GM10248 (cell line): Measurements from ENCODE around the gene PANX1.
"Not testable (repeated sequence)": the region's sequence is repeated elsewhere in the genome, so short reads cannot be mapped to it uniquely, and the experiment has no call there.

Experiments
- CTCF ChIA-PET: fragments of 300-600 bp; sonication (Branson Sonifier 250); formaldehyde crosslinking; extraction: SDS; loops from one replicate; lab custom pipeline; 2021; ENCODE audit warnings: antibody characterized with exemption; lab: Yijun Ruan, JAX
- POLR2A ChIA-PET: fragments of 350-650 bp; sonication (Branson Sonifier 250); formaldehyde crosslinking; extraction: SDS; loops from one replicate; lab custom pipeline; 2020; ENCODE audit warnings: antibody characterized with exemption; lab: Yijun Ruan, JAX
- DNase-seq: peaks from one replicate; pipeline ENCODE4 v3.0.0; 2012; ENCODE audit errors: extremely low spot score
- TF ChIP-seq, protein P1 (sequence below): IDR thresholded peaks from 2 replicates; pipeline ENCODE4 v1.5.1; 2012; ENCODE audit warnings: mild to moderate bottlenecking, low read depth; ENCODE audit errors: extremely low read depth, missing control alignments, control extremely low read depth

Gene PANX1

GRCh38 chr11:94152678-94153065 lies 24.0 kb downstream of the PANX1 start:
- POLR2A ChIA-PET = no interaction called here
- no peak for DNase-seq
- CTCF ChIA-PET = interaction anchor here (1.5 kb wide), 1 partner anchor 32 kb away, joined by 6 read pairs; no protein-coding TSS in a partner anchor
- TF ChIP-seq, protein P1, sequence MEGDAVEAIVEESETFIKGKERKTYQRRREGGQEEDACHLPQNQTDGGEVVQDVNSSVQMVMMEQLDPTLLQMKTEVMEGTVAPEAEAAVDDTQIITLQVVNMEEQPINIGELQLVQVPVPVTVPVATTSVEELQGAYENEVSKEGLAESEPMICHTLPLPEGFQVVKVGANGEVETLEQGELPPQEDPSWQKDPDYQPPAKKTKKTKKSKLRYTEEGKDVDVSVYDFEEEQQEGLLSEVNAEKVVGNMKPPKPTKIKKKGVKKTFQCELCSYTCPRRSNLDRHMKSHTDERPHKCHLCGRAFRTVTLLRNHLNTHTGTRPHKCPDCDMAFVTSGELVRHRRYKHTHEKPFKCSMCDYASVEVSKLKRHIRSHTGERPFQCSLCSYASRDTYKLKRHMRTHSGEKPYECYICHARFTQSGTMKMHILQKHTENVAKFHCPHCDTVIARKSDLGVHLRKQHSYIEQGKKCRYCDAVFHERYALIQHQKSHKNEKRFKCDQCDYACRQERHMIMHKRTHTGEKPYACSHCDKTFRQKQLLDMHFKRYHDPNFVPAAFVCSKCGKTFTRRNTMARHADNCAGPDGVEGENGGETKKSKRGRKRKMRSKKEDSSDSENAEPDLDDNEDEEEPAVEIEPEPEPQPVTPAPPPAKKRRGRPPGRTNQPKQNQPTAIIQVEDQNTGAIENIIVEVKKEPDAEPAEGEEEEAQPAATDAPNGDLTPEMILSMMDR = no peak

- CTCF ChIA-PET = interaction anchor here (1.5 kb wide), 1 partner anchor 31 kb away, joined by 6 read pairs; no protein-coding TSS in a partner anchor
- POLR2A ChIA-PET = no interaction called here
- DNase-seq = no peak
- TF ChIP-seq, protein P1 = no peak
Observed at GRCh38 chr11:94153320-94153719, 24.7 kb downstream of the PANX1 start.

GRCh38 chr11:94154095-94154856 lies 25.6 kb downstream of the PANX1 start:
- POLR2A ChIA-PET = no interaction called here
- CTCF ChIA-PET = interaction anchor here (0.8 to 2.4 kb wide), 3 partner anchors 12 to 30 kb away, joined by 3 to 8 read pairs (median 6); no protein-coding TSS in a partner anchor
- DNase-seq = no peak
- TF ChIP-seq, protein P1 = no peak

DNA sequence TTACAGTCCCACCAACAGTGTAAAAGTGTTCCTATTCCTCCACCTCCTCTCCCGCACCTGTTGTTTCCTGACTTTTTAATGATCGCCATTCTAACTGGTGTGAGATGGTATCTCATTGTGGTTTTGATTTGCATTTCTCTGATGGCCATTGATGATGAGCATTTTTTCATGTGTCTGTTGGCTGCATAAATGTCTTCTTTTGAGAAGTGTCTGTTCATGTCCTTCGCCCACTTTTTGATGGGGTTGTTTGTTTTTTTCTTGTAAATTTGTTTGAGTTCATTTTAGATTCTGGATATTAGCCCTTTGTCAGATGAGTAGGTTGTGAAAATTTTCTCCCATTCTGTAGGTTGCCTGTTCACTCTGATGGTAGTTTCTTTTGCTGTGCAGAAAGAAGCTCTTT lies 28.7 kb downstream of the PANX1 start:
- CTCF ChIA-PET, POLR2A ChIA-PET: not testable (repeated sequence)

GRCh38 chr11:94168882-94169281 lies 40.2 kb downstream of the PANX1 start:
- DNase-seq = no peak
- TF ChIP-seq, protein P1 = no peak
- POLR2A ChIA-PET = no interaction called here
- CTCF ChIA-PET = interaction anchor here (1.6 to 2.3 kb wide), 2 partner anchors 14 to 336 kb away, joined by 5 to 8 read pairs; no protein-coding TSS in a partner anchor

More for the DNA sequence above, 28.7 kb downstream of the PANX1 start:
- not testable (repeated sequence) for DNase-seq

GRCh38 chr11:94169516-94169915 lies 40.9 kb downstream of the PANX1 start:
- TF ChIP-seq, protein P1 = no peak
- ChIA-PET POLR2A (no interaction called here), CTCF (interaction anchor here (1.6 to 2.3 kb wide), 2 partner anchors 14 to 336 kb away, joined by 5 to 8 read pairs; no protein-coding TSS in a partner anchor)
- no peak for DNase-seq

- no peak for DNase-seq
- POLR2A ChIA-PET = no interaction called here
- TF ChIP-seq, protein P1 = no peak
- CTCF ChIA-PET = interaction anchor here (1.3 to 3.6 kb wide), 5 partner anchors 13 to 42 kb away, joined by 5 to 56 read pairs (median 8); partner anchors contain the start of gene PANX1
Observed at GRCh38 chr11:94169930-94170545, 41.4 kb downstream of the PANX1 start.
